Activated effector memory CD4-positive, alpha-beta T cell treated with Interleukin-2 at 50 U/mL for 16 hours (primary cell): ENCODE data around the gene LIFR.
"Not testable (repeated sequence)": the region's sequence is repeated elsewhere in the genome, so short reads cannot be mapped to it uniquely, and the experiment has no call there.

ENCODE experiments used
- DNase-seq: peaks from one replicate; pipeline ENCODE4 v3.0.0-alpha.2; 2020

The LIFR gene, protein sequence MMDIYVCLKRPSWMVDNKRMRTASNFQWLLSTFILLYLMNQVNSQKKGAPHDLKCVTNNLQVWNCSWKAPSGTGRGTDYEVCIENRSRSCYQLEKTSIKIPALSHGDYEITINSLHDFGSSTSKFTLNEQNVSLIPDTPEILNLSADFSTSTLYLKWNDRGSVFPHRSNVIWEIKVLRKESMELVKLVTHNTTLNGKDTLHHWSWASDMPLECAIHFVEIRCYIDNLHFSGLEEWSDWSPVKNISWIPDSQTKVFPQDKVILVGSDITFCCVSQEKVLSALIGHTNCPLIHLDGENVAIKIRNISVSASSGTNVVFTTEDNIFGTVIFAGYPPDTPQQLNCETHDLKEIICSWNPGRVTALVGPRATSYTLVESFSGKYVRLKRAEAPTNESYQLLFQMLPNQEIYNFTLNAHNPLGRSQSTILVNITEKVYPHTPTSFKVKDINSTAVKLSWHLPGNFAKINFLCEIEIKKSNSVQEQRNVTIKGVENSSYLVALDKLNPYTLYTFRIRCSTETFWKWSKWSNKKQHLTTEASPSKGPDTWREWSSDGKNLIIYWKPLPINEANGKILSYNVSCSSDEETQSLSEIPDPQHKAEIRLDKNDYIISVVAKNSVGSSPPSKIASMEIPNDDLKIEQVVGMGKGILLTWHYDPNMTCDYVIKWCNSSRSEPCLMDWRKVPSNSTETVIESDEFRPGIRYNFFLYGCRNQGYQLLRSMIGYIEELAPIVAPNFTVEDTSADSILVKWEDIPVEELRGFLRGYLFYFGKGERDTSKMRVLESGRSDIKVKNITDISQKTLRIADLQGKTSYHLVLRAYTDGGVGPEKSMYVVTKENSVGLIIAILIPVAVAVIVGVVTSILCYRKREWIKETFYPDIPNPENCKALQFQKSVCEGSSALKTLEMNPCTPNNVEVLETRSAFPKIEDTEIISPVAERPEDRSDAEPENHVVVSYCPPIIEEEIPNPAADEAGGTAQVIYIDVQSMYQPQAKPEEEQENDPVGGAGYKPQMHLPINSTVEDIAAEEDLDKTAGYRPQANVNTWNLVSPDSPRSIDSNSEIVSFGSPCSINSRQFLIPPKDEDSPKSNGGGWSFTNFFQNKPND

GRCh38 chr5:38556599-38557307, at the start of gene LIFR:
Gene LIFR, minus strand, starts transcription at chr5:38556646. Its CDS starts 25,999 bp downstream, at chr5:38530647.
- peak; percentile 22 for DNase-seq

DNA sequence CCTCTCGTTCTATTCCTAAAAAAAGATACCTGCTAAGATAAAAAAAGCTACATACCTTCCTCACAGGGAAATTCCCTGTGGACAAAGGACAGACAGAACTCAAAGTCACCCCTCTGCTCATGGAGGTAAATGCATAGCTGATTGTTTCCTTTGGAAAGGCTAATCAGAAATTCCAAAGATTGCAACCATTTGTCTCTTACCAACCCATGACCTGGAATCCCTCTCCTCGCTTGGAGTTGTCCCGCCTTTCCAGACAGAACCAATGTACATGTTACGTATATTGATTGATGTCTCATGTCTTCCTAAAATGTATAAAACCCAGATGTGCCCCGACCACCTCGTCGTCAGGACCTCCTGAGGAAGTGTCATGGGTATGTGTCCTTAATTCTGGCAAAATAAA, 49.2 kb upstream of the LIFR start:
- no peak for DNase-seq

GRCh38 chr5:38603691-38604090, 47.2 kb upstream of the LIFR start:
- no peak for DNase-seq

- no peak for DNase-seq
These were observed 46.2 kb upstream of the LIFR start for GRCh38 chr5:38602641-38603040.

GRCh38 chr5:38601863-38602298, 45.4 kb upstream of the LIFR start:
- no peak for DNase-seq

DNA sequence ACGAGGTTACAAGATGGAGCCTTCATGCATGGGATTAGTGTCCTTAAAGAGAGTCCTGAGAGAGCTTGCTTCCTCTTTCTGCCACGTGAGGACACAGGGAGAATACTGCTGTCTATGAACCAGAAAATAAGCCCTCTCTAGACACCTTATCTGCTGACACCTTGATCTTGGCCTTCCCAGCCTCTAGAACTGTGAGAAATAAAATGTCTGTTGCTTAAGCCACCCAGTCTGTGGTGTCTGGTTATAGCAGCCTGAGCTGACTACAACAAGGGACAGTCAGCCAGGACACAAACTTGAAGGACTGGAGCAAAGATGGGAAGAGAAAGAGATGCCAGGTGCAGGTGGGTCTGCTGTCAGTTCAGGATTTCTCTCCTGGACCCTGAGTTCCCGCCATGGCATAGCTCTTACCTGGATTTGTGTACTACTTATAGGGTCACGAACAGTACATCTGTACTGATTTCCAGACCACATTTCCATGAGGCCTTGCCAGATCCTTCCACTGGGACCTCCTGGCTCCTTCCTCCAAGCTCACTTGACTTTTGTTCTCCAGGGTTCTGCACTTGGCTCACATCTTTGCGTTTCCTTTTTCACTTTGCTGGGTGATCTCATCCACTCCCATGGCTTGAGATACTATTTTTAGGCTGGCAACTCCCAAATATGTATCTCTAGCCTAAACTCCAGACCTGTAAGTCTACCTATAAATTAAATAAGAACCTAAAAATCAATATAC, 44.9 kb upstream of the LIFR start:
- DNase-seq = no peak

- no peak for DNase-seq
These were observed 44.0 kb upstream of the LIFR start for GRCh38 chr5:38600329-38601045.

DNA sequence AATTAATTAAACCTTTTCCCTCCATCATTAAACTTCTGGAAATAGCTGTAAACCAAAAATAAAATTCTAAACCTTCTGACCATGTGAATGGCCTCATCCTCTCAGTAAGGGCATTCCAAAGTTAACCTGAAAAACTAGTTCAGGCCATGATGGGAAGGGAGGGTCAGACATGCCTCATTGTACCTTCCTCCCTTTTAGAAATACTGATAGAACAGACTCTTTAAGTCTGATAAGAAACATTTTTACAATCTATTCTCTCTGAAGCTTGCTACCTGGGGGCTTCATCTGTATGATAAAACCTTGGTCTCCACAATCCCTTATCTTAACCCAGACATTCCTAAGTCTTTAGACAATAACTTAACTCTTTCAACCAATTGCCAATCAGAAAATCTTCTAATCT, 43.3 kb upstream of the LIFR start:
- not testable (repeated sequence) for DNase-seq

- DNase-seq = no peak
These were observed 42.7 kb upstream of the LIFR start for GRCh38 chr5:38598994-38599617.

- DNase-seq = no peak
These were observed 42.0 kb upstream of the LIFR start for GRCh38 chr5:38598296-38598993.

DNA sequence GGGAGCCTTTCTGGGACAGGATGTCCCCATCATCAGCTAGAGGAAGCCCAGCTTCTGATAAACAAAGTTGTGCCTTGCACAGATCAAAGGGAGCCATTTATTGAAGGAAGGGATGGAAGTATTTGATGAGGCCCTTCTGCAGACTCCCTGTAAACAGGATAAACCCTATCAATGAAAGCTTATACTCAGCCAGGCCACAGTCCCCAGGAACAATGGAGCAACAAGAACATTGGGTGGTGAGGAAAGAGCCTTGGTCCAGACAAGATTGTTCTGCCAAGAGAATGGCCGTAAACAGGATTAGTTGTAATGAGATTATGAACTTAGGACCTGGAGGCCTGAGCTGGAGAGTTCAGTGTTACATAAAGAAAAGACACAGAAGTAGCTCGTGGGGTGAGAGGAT, 40.5 kb upstream of the LIFR start:
- DNase-seq = no peak

GRCh38 chr5:38595132-38595745, 38.8 kb upstream of the LIFR start:
- DNase-seq = no peak

GRCh38 chr5:38593959-38594358, 37.5 kb upstream of the LIFR start:
- no peak for DNase-seq

- no peak for DNase-seq
These were observed 35.0 kb upstream of the LIFR start for GRCh38 chr5:38591523-38591849.

DNA sequence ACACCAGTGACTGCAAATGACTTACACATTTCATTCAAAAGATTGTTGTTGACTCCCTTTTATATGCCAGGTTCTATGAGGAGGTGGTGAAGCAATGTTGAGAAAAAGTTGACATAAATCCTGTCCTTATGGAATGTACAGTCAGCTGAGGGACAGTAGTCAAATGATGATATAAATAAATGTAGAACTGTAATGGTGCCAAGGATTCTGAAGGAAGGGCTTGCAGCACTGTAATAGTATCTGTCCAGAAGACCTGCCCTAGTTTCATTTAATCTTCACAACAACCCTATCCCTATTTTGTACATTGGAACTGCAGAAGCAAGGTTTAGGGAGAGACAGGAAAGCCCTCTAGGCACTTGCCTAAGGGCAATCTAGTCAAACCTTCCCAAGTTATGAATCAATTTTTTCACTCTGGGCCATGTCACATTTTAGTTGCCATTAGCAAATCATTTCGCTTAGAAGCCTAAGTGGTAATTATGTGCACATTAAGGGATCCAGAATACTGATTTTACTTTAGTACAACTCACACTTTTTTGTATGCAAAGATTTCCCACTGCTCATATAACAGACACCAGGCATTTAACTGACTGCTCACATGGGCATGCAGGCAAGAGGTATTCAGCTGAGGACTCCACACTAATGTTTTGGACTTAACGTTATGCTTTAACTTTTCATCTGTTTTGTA, 34.5 kb upstream of the LIFR start:
- no peak for DNase-seq

- no peak for DNase-seq
These were observed 33.2 kb upstream of the LIFR start for GRCh38 chr5:38589629-38590028.

DNA sequence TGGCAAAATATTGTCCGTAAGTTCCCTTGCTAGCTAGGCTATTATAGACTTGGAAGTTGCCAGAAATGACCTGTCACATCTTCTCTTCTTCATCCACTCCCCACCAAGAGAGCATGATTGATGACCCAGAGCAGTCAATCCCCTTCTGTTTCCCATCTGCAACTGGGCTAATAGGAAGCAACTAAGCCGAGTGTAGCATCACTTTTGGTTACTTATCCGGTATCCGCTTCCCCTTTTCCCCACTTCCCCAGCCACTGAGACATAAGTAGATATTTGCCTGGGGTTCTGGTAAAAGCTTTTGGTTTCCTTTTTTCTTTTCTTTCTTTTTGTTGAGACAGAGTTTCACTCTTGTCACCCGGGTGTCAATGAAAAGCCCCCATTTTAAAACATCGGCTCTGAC, 29.4 kb upstream of the LIFR start:
- no peak for DNase-seq

GRCh38 chr5:38583500-38583899, 27.1 kb upstream of the LIFR start:
- DNase-seq = no peak

GRCh38 chr5:38582975-38583319, 26.5 kb upstream of the LIFR start:
- DNase-seq = no peak
